GM18873 (cell line): ENCODE measurements around the gene KCNH5.

Experiments used
- ATAC-seq: cut with Tn5 transposase; IDR thresholded peaks from one replicate; pipeline ENCODE4 v1.9.1; 2021; ENCODE audit warnings: mild to moderate bottlenecking, moderate library complexity, moderate number of reproducible peaks; ENCODE audit not compliant: unreplicated experiment, low FRiP score

KCNH5 gene

GRCh38 chr14:63006531-63006930, 38.7 kb downstream of the KCNH5 start:
- ATAC-seq: no peak

- no peak for ATAC-seq
These were observed 51.2 kb downstream of the KCNH5 start for GRCh38 chr14:62994096-62994495.

- ATAC-seq: no peak
These were observed 56.3 kb downstream of the KCNH5 start for GRCh38 chr14:62988967-62989366.

GRCh38 chr14:62983821-62984220, 61.4 kb downstream of the KCNH5 start:
- no peak for ATAC-seq

GRCh38 chr14:62980693-62981092, 64.6 kb downstream of the KCNH5 start:
- no peak for ATAC-seq

- no peak for ATAC-seq
These were observed 87.7 kb downstream of the KCNH5 start for GRCh38 chr14:62957562-62957961.

GRCh38 chr14:62956413-62956812, 88.8 kb downstream of the KCNH5 start:
- ATAC-seq: no peak

GRCh38 chr14:62954165-62954564, 91.1 kb downstream of the KCNH5 start:
- no peak for ATAC-seq

- no peak for ATAC-seq
These were observed 93.0 kb downstream of the KCNH5 start for GRCh38 chr14:62952226-62952625.

GRCh38 chr14:62947301-62947700, 98.0 kb downstream of the KCNH5 start:
- no peak for ATAC-seq

- no peak for ATAC-seq
These were observed 99.0 kb downstream of the KCNH5 start for GRCh38 chr14:62946221-62946620.

- no peak for ATAC-seq
These were observed 102.1 kb downstream of the KCNH5 start for GRCh38 chr14:62943202-62943601.

- no peak for ATAC-seq
These were observed 105.3 kb downstream of the KCNH5 start for GRCh38 chr14:62939970-62940369.

GRCh38 chr14:62938778-62939177, 106.5 kb downstream of the KCNH5 start:
- no peak for ATAC-seq

- no peak for ATAC-seq
These were observed 110.8 kb downstream of the KCNH5 start for GRCh38 chr14:62934439-62934838.

GRCh38 chr14:62921466-62921865, 123.8 kb downstream of the KCNH5 start:
- no peak for ATAC-seq

- no peak for ATAC-seq
These were observed 128.7 kb downstream of the KCNH5 start for GRCh38 chr14:62916551-62916950.

GRCh38 chr14:62914873-62915272, 130.4 kb downstream of the KCNH5 start:
- no peak for ATAC-seq

GRCh38 chr14:62914025-62914424, 131.2 kb downstream of the KCNH5 start:
- ATAC-seq: no peak

- ATAC-seq: no peak
These were observed 136.8 kb downstream of the KCNH5 start for GRCh38 chr14:62908506-62908905.

- no peak for ATAC-seq
These were observed 139.7 kb downstream of the KCNH5 start for GRCh38 chr14:62905566-62905965.

GRCh38 chr14:62897771-62898170, 147.5 kb downstream of the KCNH5 start:
- no peak for ATAC-seq

- ATAC-seq: no peak
These were observed 148.3 kb downstream of the KCNH5 start for GRCh38 chr14:62896932-62897456.
